Measurements from ENCODE around the gene TMEM238L.
"Not testable (repeated sequence)": the region's sequence is repeated elsewhere in the genome, so short reads cannot be mapped to it uniquely, and the experiment has no call there.

TMEM238L gene, protein sequence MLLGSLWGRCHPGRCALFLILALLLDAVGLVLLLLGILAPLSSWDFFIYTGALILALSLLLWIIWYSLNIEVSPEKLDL

DNA sequence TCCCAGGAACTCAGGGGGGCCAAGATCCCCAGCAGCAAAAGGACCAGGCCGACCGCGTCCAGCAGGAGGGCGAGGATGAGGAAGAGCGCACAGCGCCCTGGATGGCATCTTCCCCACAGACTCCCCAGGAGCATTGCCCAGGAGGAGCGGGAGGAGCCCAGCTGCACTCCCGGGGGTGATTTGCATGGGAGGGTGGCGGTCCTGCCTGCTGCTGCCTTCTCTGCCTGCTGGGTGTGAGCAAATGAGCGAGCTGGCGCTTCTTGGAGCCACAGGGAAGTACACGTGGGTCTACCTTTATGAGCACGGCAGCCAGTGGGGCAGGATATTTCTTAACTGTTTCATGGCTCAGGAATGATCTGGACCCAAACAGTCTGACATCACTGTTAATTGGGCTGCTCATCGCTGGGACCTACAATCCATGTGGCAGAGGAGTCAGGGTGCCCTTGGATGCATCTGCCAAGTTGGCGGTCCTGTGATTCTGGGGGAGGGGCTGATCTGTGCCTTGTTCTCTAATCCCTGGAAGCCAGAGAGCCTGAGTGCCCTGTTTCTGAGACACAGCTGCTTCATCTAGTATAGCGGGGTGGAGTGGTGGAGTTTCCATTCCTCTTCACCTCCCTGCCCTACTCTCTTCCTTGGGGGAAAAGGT lies at the start of gene TMEM238L:
TMEM238L (minus strand) TSS at position 270 of the 646 bp plus-strand sequence; CDS start at position 134, 136 bp downstream.
- DNase-seq (ENCODE audit: low read depth in 2 of 2, low spot score in 1 of 2), result no peak

DNA sequence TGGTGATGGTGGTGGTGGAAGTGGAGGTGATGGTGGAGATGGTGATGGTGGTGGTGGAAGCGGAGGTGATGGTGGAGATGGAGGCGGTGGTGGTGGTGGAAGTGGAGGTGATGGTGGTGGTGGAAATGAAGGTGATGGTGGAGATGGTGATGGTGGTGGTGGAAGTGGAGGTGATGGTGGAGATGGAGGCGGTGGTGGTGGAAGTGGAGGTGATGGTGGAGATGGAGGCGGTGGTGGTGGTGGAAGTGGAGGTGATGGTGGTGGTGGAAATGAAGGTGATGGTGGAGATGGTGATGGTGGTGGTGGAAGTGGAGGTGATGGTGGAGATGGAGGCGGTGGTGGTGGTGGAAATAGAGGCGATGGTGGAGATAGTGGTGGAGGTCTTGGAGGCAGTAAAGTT lies 42.7 kb upstream of the TMEM238L start:
- not testable (repeated sequence) for DNase-seq (ENCODE audit: low read depth in 2 of 2, low spot score in 1 of 2)

DNA sequence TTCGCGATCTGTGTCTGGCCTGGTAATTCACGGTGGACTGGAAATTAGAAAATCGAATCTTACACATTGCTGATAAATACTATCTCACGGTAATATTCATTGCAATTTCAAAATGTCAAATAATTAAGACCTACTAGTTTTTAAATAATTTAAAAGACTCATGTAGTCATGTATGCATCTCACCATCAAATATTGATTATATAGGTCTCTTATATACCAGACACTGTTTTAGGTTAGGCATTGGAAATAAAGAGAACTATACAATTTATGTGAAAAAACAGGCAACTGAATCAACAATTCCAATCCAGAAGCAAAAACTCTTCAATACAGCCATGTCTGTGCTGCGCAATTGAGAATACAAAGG lies 41.5 kb upstream of the TMEM238L start:
- DNase-seq (ENCODE audit: low read depth in 2 of 2, low spot score in 1 of 2), result no peak

DNA sequence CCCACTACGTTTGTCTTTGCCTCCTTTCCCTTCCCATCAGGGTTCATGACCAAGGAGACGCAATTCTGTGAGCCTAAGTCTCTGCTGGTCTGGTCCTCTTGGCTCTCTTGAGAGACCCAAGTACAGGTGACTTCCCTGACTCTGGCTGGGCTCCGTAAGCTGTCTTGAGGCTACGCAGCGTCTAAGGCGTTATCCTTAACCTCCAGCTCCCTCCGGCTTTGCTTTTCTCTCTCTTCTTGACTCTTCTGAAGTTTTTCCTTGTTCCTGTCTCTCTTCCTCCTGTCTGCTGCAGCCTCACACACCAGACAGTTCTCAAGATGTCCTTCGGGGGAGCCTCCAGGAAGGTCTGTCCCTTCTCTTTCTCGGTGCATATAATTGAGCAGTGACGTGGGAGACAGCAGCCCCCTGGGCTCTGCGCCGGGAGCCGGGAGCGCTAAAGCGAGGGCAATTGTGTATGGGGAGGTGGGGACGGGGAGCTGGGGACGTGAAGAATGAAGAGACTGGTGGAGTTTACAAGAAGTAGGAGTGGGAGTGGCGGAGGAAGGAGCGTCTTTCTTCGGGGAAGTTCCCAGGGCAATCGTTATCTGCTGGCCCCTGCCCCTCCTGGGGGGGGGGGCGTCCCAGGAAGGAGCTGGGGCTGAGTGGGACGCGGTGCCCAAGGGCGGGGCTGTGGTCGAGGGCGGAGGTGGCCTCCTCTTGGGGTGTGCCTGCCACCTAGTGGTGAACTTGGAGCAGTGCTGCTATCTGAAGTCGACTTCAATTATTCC lies 40.9 kb upstream of the TMEM238L start:
- peak; percentile 34 to 48 for DNase-seq (ENCODE audit: low read depth in 2 of 2, low spot score in 1 of 2)

DNA sequence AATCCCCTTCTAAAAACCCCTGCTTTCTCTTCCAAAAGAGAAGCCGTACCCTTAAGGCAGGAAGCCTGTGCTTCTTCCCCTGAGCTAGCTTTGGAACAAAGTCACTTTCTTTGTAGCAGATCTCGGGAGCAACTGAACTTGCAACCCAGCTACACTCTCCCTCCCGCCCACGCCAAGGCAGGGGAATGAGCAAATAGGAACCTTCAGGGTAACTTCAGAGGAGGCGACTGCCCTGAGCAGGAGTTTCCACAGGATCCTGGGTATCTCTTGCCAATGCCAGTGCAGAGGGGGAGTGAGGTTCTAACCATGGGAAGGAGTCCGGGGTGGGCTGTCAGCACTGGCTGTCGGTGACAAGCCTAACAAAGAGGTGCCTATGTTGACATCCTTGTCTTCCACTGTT lies 39.9 kb upstream of the TMEM238L start:
- DNase-seq (ENCODE audit: low read depth in 2 of 2, low spot score in 1 of 2), result no peak

DNA sequence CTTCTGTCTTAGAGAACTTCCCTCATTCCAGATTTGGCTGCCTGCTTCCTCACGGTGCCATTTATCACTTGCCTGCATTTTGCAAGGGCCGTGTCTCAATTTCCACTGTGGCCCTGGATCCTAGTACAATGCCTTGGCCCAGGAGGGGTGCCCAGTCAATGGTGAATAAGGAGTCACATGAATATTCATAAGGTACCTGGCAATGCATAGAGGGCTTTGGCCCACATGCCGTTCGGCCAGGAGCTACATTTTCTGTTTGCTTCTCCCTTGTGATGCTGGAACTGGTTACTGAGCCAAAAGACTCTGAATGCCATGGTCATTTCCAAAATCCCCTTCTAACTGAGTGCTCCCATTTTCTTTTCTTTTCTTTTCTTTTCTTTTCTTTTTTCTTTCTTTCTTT lies 38.8 kb upstream of the TMEM238L start:
- DNase-seq (ENCODE audit: low read depth in 2 of 2, low spot score in 1 of 2), result no peak

DNA sequence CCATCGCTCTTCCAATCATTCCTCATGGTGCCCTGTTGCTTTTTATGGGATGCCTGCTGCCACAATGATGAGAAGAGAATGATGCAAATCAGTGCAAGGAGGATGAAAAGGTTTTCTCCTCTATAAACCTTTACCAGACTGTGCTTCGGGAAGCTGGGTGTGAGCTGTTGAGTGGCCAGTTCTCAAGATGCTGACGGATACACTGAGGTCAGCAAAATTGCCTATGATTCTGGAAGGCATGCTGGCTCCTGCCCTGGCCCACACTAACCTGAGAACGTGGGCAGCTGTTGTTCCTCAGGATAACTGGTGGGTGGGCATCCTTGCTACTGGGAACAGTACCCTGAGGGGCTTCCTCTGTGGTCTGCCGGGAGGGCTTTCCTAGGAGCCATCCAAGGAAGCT lies 34.8 kb upstream of the TMEM238L start:
- DNase-seq (ENCODE audit: low read depth in 2 of 2, low spot score in 1 of 2), result no peak

DNA sequence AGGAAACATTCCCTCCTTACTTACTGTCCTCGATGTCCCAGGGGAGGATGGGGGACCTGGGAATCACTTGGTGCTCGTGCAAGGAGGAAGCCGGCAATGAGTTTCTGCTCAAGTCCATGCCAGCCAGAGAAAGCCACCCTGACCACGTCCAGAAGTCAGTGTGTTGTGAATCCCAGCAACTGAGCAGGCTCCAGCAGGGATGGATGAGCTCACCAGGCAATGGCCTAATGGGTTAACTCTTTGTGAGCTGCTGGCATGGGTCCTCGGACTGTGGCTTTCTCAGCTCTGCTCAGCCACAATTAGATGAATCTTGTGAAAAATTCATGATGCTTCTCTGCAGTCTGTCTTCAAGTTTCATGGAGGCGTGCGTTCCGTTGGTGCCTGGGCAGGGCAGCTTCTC lies 34.0 kb upstream of the TMEM238L start, which contains the start of gene PIRT:
PIRT (minus strand) TSS at position 167 of the 400 bp plus-strand sequence. CDS start 12,442 bp downstream, outside the sequence.
- DNase-seq (ENCODE audit: low read depth in 2 of 2, low spot score in 1 of 2), result no peak

DNA sequence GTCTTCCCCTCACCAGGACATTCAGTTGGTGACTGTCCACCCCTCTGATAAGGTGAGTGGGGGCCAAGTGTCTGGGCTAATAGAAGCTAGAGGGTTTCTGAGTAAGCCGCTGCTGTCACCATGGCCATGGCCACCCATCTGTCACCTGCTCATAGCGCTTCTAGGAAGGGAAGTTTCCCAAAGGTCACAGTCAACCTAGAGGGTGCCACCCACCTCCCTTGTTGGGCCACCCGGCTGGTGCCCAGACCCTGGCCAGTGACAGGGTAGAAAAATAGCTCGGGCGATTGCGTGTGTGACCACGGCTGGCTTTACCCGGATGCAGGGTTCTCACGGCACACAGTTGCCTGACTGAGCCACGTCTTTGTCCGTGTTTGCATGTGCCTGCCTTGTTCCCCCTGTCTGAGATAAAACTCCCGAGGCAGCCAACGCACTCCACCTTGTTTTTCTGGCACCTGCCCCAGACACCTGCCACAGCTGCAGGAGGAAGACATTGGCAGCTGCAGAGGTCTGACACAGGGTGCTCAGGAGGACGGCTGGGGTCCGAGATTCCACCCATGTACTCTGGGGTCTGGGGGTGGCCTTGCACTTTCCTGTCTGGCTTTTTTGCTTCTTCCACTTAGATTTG lies 33.2 kb upstream of the TMEM238L start:
- no peak for DNase-seq (ENCODE audit: low read depth in 2 of 2, low spot score in 1 of 2)

DNA sequence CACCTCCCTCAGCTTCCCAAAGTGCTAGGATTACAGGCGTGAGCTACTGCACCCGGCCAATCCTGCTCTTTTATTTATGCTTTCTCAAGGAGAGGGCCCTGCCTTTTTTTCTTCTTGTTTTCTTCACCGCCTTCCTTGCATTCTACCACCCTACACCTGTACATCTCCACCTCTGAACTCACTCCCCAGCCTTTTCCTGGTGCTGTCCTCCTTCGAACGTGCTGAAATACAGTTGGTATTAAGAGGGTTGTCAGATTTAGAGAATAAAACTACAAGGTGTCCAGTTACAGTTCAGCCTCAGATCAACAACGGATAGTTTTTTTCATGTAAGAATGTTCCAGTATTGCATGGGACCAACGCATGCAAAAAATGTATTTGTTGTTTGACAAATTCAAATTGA lies 32.2 kb upstream of the TMEM238L start:
- no peak for DNase-seq (ENCODE audit: low read depth in 2 of 2, low spot score in 1 of 2)

DNA sequence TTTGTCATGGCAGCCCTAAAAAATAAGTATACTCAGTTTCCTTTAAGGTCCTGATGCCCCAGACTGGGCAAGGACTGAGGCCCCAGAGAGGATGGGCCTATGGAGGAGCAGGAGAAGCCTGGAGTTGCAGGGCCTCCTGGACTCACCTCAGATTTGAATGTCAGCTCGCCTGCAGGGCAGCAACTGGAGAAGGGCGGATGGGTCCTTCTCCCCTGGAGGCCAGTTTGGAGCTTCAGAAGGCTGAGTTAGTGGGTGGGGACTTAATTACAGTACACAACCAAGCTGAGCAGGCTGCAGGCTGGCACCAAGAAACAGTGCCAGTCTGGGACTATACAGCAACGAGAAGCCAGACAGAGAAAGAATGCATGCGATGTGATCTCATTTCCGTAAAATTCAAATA lies 27.8 kb upstream of the TMEM238L start:
- no peak for DNase-seq (ENCODE audit: low read depth in 2 of 2, low spot score in 1 of 2)

DNA sequence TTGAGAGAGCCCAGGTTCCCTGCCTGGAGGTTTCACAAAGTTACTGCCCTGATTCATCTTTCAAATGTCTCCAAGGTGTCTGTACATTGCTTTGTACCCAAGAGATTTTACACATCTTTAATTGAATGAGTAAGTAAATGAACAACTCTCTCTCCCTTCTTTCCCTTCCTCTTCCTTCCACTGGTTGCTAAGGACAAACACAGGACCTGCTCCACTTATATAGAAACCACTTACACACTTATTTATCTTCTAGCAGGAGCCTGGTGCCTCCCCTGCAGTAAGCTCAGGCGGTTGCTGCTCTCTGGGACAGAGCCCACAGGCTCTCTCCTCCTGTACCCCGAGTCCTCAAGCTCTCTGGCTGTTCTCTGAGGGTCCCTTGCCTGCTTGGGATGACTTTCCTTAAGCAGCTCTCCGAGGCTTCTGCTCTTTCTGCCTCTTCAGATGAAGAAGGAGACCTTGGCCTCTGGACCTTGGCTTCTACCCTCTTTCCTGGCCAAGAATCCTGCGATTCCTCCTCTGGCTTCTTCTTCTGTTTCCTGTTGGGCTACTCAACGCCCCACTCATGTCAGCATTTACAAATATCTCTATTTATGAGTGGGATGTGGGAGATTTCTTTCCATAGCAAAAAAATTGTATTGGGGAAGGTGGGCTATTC lies 24.1 kb upstream of the TMEM238L start:
- no peak for DNase-seq (ENCODE audit: low read depth in 2 of 2, low spot score in 1 of 2)

DNA sequence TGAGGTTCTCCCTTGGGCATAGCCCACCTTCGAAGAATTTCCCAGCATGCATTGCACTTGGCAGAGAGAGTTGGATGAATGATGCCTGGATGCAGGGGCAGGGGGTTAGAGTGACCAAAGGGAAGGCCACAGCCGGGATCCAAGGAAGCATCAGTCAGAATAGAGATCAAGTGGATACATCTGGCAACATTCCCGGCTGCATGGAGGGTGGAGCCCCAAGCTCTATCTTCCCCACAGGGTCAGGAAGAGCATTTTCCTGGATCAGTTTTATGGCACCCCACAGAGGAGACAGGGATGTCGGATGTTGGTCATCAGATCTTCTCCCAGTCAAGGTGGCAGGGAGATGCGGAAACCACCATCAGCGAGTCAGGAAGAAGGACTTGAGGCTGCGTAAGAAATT lies 21.0 kb upstream of the TMEM238L start:
- no peak for DNase-seq (ENCODE audit: low read depth in 2 of 2, low spot score in 1 of 2)

DNA sequence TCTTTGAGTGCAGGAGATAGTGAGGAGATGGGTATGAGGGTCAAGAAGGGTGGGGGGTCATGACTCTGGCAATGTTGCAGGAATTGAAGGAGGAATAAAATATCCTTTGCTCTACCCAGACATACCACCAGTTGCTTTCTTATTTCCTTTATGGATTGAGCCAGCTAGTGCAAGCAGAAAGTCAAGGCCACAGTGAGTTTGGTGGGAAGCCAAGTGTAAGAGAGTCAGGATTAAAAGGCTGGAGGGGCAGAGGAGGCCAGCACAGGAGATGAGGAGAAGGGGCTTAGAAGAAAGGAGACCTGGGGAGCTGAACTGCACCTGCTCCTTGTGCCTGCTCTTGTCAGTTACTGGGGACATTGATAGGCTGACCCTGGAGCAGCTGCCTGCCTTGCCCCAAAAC lies 17.9 kb upstream of the TMEM238L start:
- no peak for DNase-seq (ENCODE audit: low read depth in 2 of 2, low spot score in 1 of 2)

DNA sequence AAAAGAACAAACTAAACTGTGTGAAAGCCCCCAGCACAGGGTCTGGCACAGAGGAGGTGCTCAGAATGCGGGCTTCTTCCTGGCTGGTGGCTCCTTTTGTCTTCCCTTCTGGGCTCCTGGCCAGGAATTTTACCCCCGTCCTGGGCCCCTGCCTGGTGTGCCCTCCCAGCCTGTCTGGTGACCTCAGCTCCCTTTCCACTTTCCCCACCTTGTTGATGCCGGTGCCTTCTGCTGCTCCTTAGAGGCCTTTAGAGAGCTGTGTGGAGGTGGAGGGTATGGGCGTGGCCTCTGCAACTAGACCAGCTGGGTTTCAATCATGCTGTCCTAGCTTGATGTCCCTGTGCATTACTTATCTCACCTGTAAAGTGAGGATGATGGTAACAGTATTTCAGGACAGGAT lies 17.2 kb upstream of the TMEM238L start:
- no peak for DNase-seq (ENCODE audit: low read depth in 2 of 2, low spot score in 1 of 2)

DNA sequence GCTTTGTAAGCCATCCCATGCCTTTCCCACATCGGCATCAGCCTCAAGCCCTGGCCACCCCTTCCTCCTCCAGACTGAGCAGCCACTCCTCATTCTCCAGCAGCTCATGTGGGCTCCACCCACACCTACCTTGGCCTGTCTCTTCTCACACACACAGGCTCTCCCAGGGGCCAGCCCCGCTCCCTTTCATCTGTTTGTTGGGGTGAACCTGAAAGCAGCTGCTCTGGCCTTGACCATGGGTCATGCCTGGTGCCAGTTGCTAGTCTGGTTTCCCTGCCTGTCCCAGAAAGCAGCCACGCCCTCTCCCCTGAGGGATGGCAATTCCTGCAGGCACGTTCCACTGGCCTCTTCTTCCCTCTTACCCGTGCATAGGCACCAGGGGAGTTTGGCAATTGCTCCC lies 11.4 kb upstream of the TMEM238L start:
- no peak for DNase-seq (ENCODE audit: low read depth in 2 of 2, low spot score in 1 of 2)

DNA sequence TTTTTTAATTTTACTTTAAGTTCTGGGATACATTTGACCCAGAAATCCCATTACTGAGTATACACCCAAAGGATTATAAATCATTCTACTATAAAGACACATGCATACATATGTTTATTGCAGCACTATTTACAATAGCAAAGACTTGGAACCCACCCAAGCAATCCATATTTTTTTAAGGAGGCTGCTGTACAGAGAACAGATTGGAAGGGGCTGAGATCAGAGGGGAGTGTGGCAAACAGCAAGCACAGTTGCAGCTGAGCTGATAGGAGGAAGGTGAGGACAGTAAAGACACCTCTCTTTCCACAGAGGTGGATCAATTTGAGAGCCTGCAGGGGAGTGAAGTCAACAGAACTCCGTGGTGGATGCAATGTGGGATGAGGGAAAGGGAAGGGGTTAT lies 10.2 kb upstream of the TMEM238L start:
- DNase-seq (ENCODE audit: low read depth in 2 of 2, low spot score in 1 of 2), result no peak

DNA sequence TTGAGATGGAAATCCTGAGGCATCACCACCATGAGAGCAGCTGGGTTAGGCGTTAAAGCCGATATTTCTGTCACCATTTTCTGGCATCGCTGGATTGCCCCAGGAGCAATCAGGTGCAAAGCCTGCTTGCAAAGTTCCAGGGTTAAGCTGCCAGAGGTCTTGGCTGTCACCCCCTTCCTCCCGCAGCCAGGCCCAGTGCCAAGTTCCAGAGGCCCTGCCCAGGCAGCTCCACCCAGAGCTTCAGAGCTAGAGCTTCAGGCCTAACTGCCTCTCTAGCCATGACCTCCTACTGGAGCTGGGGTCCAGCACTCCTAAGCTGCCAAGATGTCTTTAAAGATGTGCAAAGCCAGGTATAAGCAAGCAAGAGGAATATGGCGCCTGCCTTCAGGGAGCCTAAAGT lies 8.8 kb upstream of the TMEM238L start:
- no peak for DNase-seq (ENCODE audit: low read depth in 2 of 2, low spot score in 1 of 2)

DNA sequence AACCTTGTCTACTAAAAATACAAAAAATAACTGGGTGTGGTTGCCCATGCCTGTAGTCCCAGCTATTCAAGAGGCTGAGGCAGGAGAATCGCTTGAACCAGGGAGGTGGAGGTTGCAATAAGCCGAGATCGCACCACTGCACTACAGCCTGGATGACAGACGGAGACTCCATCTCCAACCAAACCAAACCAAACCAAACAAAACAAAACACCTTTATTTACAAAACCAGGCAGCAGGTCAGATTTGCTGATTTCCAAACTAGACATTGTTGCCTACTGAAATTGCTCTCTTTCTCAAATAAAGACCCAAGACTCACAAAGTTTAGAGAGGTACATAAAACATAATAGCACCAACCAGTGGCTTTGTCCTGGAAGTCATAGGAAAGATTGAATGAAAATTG lies 5.7 kb upstream of the TMEM238L start:
- DNase-seq (ENCODE audit: low read depth in 2 of 2, low spot score in 1 of 2), result no peak

DNA sequence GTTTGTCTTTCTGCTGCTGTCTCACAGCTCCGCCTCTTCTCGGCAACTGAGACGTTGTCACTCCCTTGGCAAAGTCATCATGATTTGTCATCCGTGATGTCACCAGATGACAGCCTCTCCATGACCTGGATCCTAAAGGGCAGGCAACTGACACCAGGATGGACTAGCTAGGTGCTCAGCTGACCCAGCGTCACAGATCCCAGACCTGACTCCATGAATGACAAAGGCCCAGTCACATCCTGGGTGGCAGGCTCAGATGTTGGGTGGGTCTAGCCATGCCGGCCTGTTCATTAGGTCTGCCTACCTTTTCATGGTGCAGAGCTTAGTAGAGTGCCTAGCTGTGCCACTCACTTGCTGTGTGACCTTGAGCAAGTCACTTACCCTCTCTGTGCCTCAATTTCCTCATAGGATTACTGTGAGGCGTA lies 3.8 kb upstream of the TMEM238L start:
- no peak for DNase-seq (ENCODE audit: low read depth in 2 of 2, low spot score in 1 of 2)

DNA sequence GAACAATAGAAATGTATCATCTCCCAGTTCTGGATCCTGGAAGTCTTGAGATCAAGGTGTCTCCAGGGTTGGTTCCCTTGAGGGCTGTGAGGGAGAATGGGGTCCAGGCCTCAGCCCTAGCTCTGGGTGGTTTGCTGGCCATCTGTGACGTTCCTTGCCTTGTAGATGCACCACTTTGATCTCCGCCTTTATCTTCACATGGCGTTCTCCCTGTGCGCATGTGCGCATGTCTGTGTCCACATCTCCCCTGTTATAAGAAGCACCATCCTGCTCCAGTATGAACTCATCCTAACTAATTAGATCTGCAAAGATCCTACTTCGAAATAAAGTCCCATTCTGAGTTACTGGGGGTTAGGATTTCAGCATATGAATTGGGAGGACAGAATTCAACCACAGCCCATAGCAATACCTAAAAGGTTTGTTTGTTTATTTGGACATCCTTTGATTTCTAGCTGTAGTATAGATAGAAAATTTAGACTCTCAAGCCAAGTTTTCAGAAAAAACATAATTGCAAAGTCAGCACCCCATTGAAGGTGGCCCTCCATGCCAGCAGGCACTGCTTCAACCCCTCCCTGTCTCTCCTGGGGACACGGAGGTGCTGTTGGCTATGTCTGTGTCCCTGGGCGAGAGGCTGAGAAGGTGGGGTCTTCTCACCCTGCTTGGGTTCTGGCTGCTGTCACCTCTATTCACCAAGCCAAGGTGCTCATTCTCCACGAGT lies 2.8 kb upstream of the TMEM238L start:
- no peak for DNase-seq (ENCODE audit: low read depth in 2 of 2, low spot score in 1 of 2)

Measured in stimulated activated CD8-positive, alpha-beta memory T cell treated with anti-CD3 and anti-CD28 coated beads, Interleukin-4, amount 100 ng/mL, for 4 hours (primary cell).